Naive thymus-derived CD4-positive, alpha-beta T cell (primary cell): Measurements from ENCODE around the gene CATSPER1. TPM values are rescaled to one million over a fixed set of nuclear protein-coding genes. Genes with fewer than 3 reads are reported as not detected.

Source experiments
- ATAC-seq: fragments of 150-1000 bp; cut with Tn5 transposase; 2 replicates; pipeline ENCODE4 v1.10.0; 2021; ENCODE audit warnings: mild to moderate bottlenecking, moderate library complexity
- CTCF ChIA-PET: fragments of 350-600 bp; sonication (Branson Sonifier 250); formaldehyde crosslinking; loops from one replicate; lab custom pipeline; 2021; ENCODE audit warnings: antibody characterized with exemption; lab: Charles Lee
- POLR2A ChIA-PET: fragments of 350-600 bp; sonication (Branson Sonifier 250); formaldehyde crosslinking; loops from one replicate; lab custom pipeline; 2021; ENCODE audit warnings: antibody characterized with exemption, inconsistent platforms; lab: Charles Lee
- DNase-seq, 9 donors: peaks; one replicate each; pipeline versions ENCODE4 v3.0.0 to v3.0.0-alpha.2; 2020 to 2022; ENCODE audit warnings: mixed read lengths in 1 of 9
- H3K27ac ChIP-seq: one replicate; pipeline ENCODE4 v1.7.0; 2013; ENCODE audit warnings: mild to moderate bottlenecking, low read depth, low read length, moderate library complexity
- H3K27me3 ChIP-seq, 2 donors: one replicate each; pipeline ENCODE4 v1.7.0; 2013; ENCODE audit warnings: low read length in 2 of 2, mild to moderate bottlenecking in 2 of 2, moderate library complexity in 2 of 2; ENCODE audit not compliant: control insufficient read depth in 2 of 2, insufficient read depth in 2 of 2
- H3K36me3 ChIP-seq, 3 experiments: 1 replicate in 2 of 3; 2 replicates in 1 of 3; pipeline ENCODE4 v1.7.0; 2013; ENCODE audit warnings: low read length in 3 of 3, mild to moderate bottlenecking in 3 of 3, moderate library complexity in 1 of 3; ENCODE audit not compliant: insufficient read depth in 3 of 3, control insufficient read depth in 2 of 3
- H3K4me1 ChIP-seq, 2 donors: one replicate each; pipeline ENCODE4 v1.7.0; 2013; ENCODE audit warnings: low read length in 2 of 2, mild to moderate bottlenecking in 2 of 2, moderate library complexity in 1 of 2; ENCODE audit not compliant: control insufficient read depth in 2 of 2, insufficient read depth in 2 of 2
- H3K4me3 ChIP-seq: 2 replicates; pipeline ENCODE4 v1.7.0; 2013; ENCODE audit warnings: mild to moderate bottlenecking, low read length
- H3K9me3 ChIP-seq, 3 experiments: 1 replicate in 2 of 3; 2 replicates in 1 of 3; pipeline ENCODE4 v1.7.0; 2013; ENCODE audit warnings: low read length in 3 of 3; ENCODE audit not compliant: control insufficient read depth in 2 of 3
- H3K27ac Mint-ChIP-seq, 9 donors: one replicate each; pipeline ENCODE4 v1.8.0; 2020 to 2022; ENCODE audit warnings: mixed read lengths in 9 of 9, mild to moderate bottlenecking in 8 of 9, moderate library complexity in 5 of 9, inconsistent platforms in 2 of 9
- H3K27me3 Mint-ChIP-seq, 5 donors: one replicate each; pipeline ENCODE4 v1.8.0; 2021 to 2022; ENCODE audit warnings: mixed read lengths in 5 of 5, mild to moderate bottlenecking in 1 of 5
- H3K36me3 Mint-ChIP-seq, 5 donors: one replicate each; pipeline ENCODE4 v1.8.0; 2020 to 2022; ENCODE audit warnings: mixed read lengths in 5 of 5, mild to moderate bottlenecking in 3 of 5, inconsistent platforms in 1 of 5
- H3K4me1 Mint-ChIP-seq, 7 donors: one replicate each; pipeline ENCODE4 v1.8.0; 2020 to 2022; ENCODE audit warnings: mixed read lengths in 7 of 7, mild to moderate bottlenecking in 3 of 7, inconsistent platforms in 1 of 7
- H3K4me3 Mint-ChIP-seq, 10 donors: one replicate each; pipeline ENCODE4 v1.8.0; 2020 to 2022; ENCODE audit warnings: mild to moderate bottlenecking in 10 of 10, mixed read lengths in 10 of 10, moderate library complexity in 6 of 10, inconsistent platforms in 2 of 10
- H3K9me3 Mint-ChIP-seq, 11 donors: one replicate each; pipeline ENCODE4 v1.8.0; 2020 to 2022; ENCODE audit warnings: mixed read lengths in 11 of 11, mild to moderate bottlenecking in 4 of 11, inconsistent platforms in 1 of 11, moderate library complexity in 1 of 11
- intact Hi-C, 2 donors: fragments of 100-400 bp; cut with micrococcal nuclease; formaldehyde crosslinking; loops; one replicate each; pipeline ENCODE4 v1.15.1; 2023
- polyA plus RNA-seq, 2 donors: library from polyadenylated mRNA; unstranded; fragments of 300-500 nt; fragmentation: Illumina TruSeq; gene quantifications; one replicate each; pipeline ENCODE4 v1.2.3, GENCODE V29; 2021
- total RNA-seq, 6 experiments: library from RNA in 5 of 6; stranded (reverse) in 5 of 6; gene quantifications; 1 replicate in 5 of 6; 2 replicates in 1 of 6; pipeline ENCODE4 v1.2.3 and lab custom pipeline; 2021 to 2026

The CATSPER1 gene
- total and polyA plus RNA-seq, 7 experiments from 2014 or later: 1.4 to 4.2 TPM; not detected in 5

GRCh38 chr11:66070604-66071380 is 44.5 kb upstream of the CATSPER1 start:
- ATAC-seq: peak; percentile 5

GRCh38 chr11:66069715-66070603 is 43.7 kb upstream of the CATSPER1 start, which contains the start of gene PACS1:
PACS1 (plus strand) TSS chr11:66070272; CDS start chr11:66070487, 215 bp downstream.
- Mint-ChIP-seq H3K27ac (peak within 1 kb of the TSS; percentile 90 to 99 (median 97)), H3K36me3 (peaks cover 5 to 49% (median 40%) of the 10 kb centered on the region in 5 donors), H3K27me3 (no peaks in the 10 kb centered on the region), H3K9me3 (peaks cover 0 to 4% (median 0%) of the 10 kb centered on the region in 11 donors), H3K4me3 (peak within 1 kb of the TSS; percentile 91 to 100 (median 98)), H3K4me1 (peaks cover 54 to 73% (median 63%) of the 10 kb centered on the region in 7 donors)
- DNase-seq (peak; percentile 64 to 85 (median 70)), ATAC-seq (peak; percentile 85)
- Histone ChIP-seq H3K36me3 (peaks cover 10 to 45% (median 16%) of the 10 kb centered on the region in 3 experiments), H3K27me3 (no peaks in the 10 kb centered on the region), H3K4me1 (peaks cover 23 to 24% of the 10 kb centered on the region in 2 donors), H3K27ac (peak within 1 kb of the TSS; percentile 84), H3K4me3 (peak within 1 kb of the TSS; percentile 69), H3K9me3 (no peaks in the 10 kb centered on the region)
- intact Hi-C loops: loop anchor here (2.0 to 5.0 kb wide), 5 partner anchors 25 to 547 kb away; partner anchors contain the start of genes BANF1 (in 1 of the 2), EIF1AD (in 1 of the 2) and RBM14 (in 1 of the 2)
- ChIA-PET POLR2A (interaction anchor here (0.6 to 8.2 kb wide), 16 partner anchors 10 to 68 kb away, joined by 3 to 139 read pairs (median 6); partner anchors contain the start of genes BANF1, EIF1AD and SF3B2), CTCF (interaction anchor here (0.7 to 8.7 kb wide), 13 partner anchors 10 to 189 kb away, joined by 3 to 67 read pairs (median 8); partner anchors contain the start of gene SF3B2)

More at GRCh38 chr11:66070604-66071380, 44.5 kb upstream of the CATSPER1 start:
- Histone ChIP-seq H3K27me3 (no peaks in the 10 kb centered on the region), H3K4me3 (peak overlapping the region; percentile 69), H3K27ac (peak overlapping the region; percentile 83), H3K9me3 (no peaks in the 10 kb centered on the region), H3K36me3 (peaks cover 10 to 48% (median 14%) of the 10 kb centered on the region in 3 experiments), H3K4me1 (peaks cover 23 to 24% of the 10 kb centered on the region in 2 donors)
- peak overlapping the region; percentile 90 to 98 (median 95) for H3K27ac Mint-ChIP-seq
- CTCF ChIA-PET: interaction anchor here (0.7 to 8.7 kb wide), 10 partner anchors 9 to 139 kb away, joined by 3 to 67 read pairs (median 4); no protein-coding TSS in a partner anchor
- H3K4me1 Mint-ChIP-seq: peaks cover 54 to 73% (median 61%) of the 10 kb centered on the region in 7 donors
- H3K4me3 Mint-ChIP-seq: peak overlapping the region; percentile 91 to 100 (median 98)
- DNase-seq: peak in 5 of 9 donors; percentile 18 to 45 (median 25)
- intact Hi-C loops: loop anchor here (1.0 to 5.0 kb wide), 4 partner anchors 11 to 547 kb away; partner anchors contain the start of gene RBM14 (in 1 of the 2)
- H3K36me3 Mint-ChIP-seq: peaks cover 0 to 44% (median 33%) of the 10 kb centered on the region in 5 donors
- POLR2A ChIA-PET: interaction anchor here (0.6 to 8.2 kb wide), 21 partner anchors 11 to 1205 kb away, joined by 3 to 139 read pairs (median 4); partner anchors contain the start of genes BANF1, CCDC85B, EIF1AD and SF3B2
- H3K27me3 Mint-ChIP-seq: no peaks in the 10 kb centered on the region
- H3K9me3 Mint-ChIP-seq: peaks cover 0 to 3% (median 0%) of the 10 kb centered on the region in 11 donors

GRCh38 chr11:66068923-66069714 is 42.8 kb upstream of the CATSPER1 start:
- peak; percentile 20 for ATAC-seq
- H3K36me3 ChIP-seq: peaks cover 10 to 48% (median 21%) of the 10 kb centered on the region in 3 experiments
- H3K4me3 ChIP-seq: peak overlapping the region; percentile 46
- Mint-ChIP-seq H3K27ac (peak overlapping the region; percentile 88 to 99 (median 94)), H3K36me3 (peaks cover 11 to 52% (median 43%) of the 10 kb centered on the region in 5 donors), H3K27me3 (no peaks in the 10 kb centered on the region), H3K9me3 (peaks cover 0 to 6% (median 0%) of the 10 kb centered on the region in 11 donors), H3K4me1 (peaks cover 52 to 70% (median 57%) of the 10 kb centered on the region in 7 donors), H3K4me3 (peak overlapping the region; percentile 73 to 97 (median 87))
- no peaks in the 10 kb centered on the region for H3K9me3 ChIP-seq
- ChIA-PET POLR2A (interaction anchor here (0.6 to 8.2 kb wide), 16 partner anchors 9 to 364 kb away, joined by 3 to 139 read pairs (median 6); partner anchors contain the start of genes BANF1, EIF1AD and SF3B2), CTCF (interaction anchor here (0.6 to 8.7 kb wide), 24 partner anchors 7 to 213 kb away, joined by 3 to 67 read pairs (median 5); partner anchors contain the start of genes BANF1 and SF3B2)
- no peaks in the 10 kb centered on the region for H3K27me3 ChIP-seq
- DNase-seq: peak in 7 of 9 donors; percentile 28 to 48 (median 39)
- peak overlapping the region; percentile 84 for H3K27ac ChIP-seq
- H3K4me1 ChIP-seq: peaks cover 20 to 23% of the 10 kb centered on the region in 2 donors
- intact Hi-C loops: loop anchor here (1.0 to 5.0 kb wide), 7 partner anchors 24 to 66 kb away; partner anchors contain the start of genes BANF1 (in 1 of the 2) and EIF1AD (in 1 of the 2)

- H3K4me1 ChIP-seq: peaks cover 18 to 19% of the 10 kb centered on the region in 2 donors
- peaks cover 16 to 53% (median 30%) of the 10 kb centered on the region in 3 experiments for H3K36me3 ChIP-seq
- POLR2A ChIA-PET: interaction anchor here (0.6 to 8.2 kb wide), 15 partner anchors 8 to 365 kb away, joined by 3 to 139 read pairs (median 5); partner anchors contain the start of genes BANF1, EIF1AD and SF3B2
- no peaks in the 10 kb centered on the region for H3K27me3 ChIP-seq
- no peaks in the 10 kb centered on the region for H3K9me3 ChIP-seq
- no peaks in the 10 kb centered on the region for H3K27me3 Mint-ChIP-seq
- H3K4me3 Mint-ChIP-seq: peak overlapping the region; percentile 15 to 96 (median 78)
- peak overlapping the region; percentile 88 to 99 (median 94) for H3K27ac Mint-ChIP-seq
- ATAC-seq (peak; percentile 58), DNase-seq (peak; percentile 55 to 78 (median 71))
- H3K4me3 ChIP-seq: no peak overlapping the region
- CTCF ChIA-PET: interaction anchor here (0.5 to 8.7 kb wide), 32 partner anchors 8 to 291 kb away, joined by 3 to 67 read pairs (median 5); partner anchors contain the start of genes BANF1 and SF3B2
- peaks cover 0 to 6% (median 0%) of the 10 kb centered on the region in 11 donors for H3K9me3 Mint-ChIP-seq
- intact Hi-C loops: loop anchor here (1.0 to 5.0 kb wide), 7 partner anchors 23 to 66 kb away; partner anchors contain the start of genes BANF1 (in 1 of the 2) and EIF1AD (in 1 of the 2)
- peak overlapping the region; percentile 84 for H3K27ac ChIP-seq
- peaks cover 20 to 58% (median 44%) of the 10 kb centered on the region in 5 donors for H3K36me3 Mint-ChIP-seq
- peaks cover 50 to 67% (median 58%) of the 10 kb centered on the region in 7 donors for H3K4me1 Mint-ChIP-seq
Measured at GRCh38 chr11:66068154-66068821, 42.0 kb upstream of the CATSPER1 start.
